ENCODE data around the gene HSDL2. TPM values are rescaled to one million over a fixed set of nuclear protein-coding genes. Genes with fewer than 3 reads are reported as not detected.
"Not testable (repeated sequence)": the region's sequence is repeated elsewhere in the genome, so short reads cannot be mapped to it uniquely, and the experiment has no call there.

The HSDL2 gene
- total and polyA plus RNA-seq, 11 donors, result 54.0 to 241 (median 147) TPM

DNA sequence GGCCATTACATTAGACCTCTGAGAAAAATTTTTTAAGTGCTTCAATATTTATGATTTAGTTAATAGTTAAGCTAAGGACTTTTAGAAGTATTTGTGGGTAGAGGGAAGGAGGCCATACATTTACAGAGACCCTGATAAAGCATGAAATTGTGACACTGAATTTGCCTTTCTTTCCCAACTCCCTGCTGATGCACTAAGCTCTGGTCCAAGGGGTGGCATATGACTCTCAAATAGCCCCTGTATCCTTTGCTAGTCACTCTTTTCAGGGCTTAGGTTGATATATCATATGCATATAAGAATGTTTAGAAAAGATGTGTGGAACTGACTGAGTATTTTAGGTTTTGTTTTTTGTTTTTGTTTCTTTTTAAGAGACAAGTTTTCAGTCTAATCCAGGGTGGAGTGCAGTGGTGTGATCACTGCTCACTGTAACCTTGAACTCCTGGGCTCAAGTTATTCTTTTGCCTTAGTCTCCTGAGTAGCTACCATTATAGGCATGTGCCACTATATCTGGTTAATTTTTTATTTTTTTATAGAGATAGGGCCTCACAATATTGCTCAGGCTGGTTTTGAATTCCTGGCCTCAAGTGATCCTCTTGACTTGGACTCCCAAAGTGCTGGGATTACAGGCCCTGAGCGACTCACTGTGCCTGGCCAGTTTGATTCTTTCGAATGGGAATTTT is 127.2 kb downstream of the HSDL2 start:
- no peak for TF ChIP-seq POLR2A (IDR thresholded peaks at IDR 0.05)
- TF ChIP-seq, protein P1, sequence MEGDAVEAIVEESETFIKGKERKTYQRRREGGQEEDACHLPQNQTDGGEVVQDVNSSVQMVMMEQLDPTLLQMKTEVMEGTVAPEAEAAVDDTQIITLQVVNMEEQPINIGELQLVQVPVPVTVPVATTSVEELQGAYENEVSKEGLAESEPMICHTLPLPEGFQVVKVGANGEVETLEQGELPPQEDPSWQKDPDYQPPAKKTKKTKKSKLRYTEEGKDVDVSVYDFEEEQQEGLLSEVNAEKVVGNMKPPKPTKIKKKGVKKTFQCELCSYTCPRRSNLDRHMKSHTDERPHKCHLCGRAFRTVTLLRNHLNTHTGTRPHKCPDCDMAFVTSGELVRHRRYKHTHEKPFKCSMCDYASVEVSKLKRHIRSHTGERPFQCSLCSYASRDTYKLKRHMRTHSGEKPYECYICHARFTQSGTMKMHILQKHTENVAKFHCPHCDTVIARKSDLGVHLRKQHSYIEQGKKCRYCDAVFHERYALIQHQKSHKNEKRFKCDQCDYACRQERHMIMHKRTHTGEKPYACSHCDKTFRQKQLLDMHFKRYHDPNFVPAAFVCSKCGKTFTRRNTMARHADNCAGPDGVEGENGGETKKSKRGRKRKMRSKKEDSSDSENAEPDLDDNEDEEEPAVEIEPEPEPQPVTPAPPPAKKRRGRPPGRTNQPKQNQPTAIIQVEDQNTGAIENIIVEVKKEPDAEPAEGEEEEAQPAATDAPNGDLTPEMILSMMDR (IDR thresholded peaks at IDR 0.05), result no peak
- H3K36me3 ChIP-seq, result no peaks in the 10 kb centered on the region
- H3K4me3 ChIP-seq, result no peak overlapping the region
- intact Hi-C loops (cut with DNase I), result no loop called here
- DNase-seq (no peak), ATAC-seq (no peak)
- 94 to 98% (median 96%) methylated on average over 2 of the region's 2 CpGs for WGBS, 4 donors
- no peaks in the 10 kb centered on the region for H3K27me3 ChIP-seq
- no peak overlapping the region for H3K27ac ChIP-seq
- H3K4me1 ChIP-seq, result peaks cover 0 to 6% (median 0%) of the 10 kb centered on the region in 12 donors
- no peaks in the 10 kb centered on the region for H3K9me3 ChIP-seq

DNA sequence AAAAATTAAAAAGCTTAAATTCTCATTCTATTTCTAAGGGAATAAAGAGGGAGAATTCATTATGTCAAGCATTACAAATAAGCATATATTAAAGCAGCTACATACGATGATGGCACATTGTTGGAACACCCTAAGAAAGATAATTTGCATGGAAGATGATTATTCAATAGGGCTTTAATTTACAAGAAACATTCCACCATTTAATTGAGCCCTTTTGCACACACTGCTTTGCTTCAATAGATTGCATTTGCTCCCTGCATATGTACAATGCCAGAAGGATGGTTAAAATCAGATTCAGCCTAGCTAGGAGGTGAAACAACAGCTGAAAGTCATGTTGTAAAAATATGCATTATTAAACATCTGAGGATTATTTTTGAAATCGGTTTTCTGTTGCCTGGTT is 128.5 kb downstream of the HSDL2 start:
- Histone ChIP-seq H3K4me3 (no peak overlapping the region), H3K36me3 (no peaks in the 10 kb centered on the region), H3K27ac (no peak overlapping the region), H3K9me3 (no peaks in the 10 kb centered on the region), H3K4me1 (peaks cover 0 to 5% (median 0%) of the 10 kb centered on the region in 12 donors), H3K27me3 (no peaks in the 10 kb centered on the region)
- DNase-seq (no peak), ATAC-seq (no peak)
- intact Hi-C loops (cut with DNase I), result no loop called here
- no peak for TF ChIP-seq POLR2A (IDR thresholded peaks at IDR 0.05)
- TF ChIP-seq, protein P1 (IDR thresholded peaks at IDR 0.05), result no peak
- WGBS, 4 donors, result 77 to 88% (median 86%) methylated on average over 2 of the region's 2 CpGs

DNA sequence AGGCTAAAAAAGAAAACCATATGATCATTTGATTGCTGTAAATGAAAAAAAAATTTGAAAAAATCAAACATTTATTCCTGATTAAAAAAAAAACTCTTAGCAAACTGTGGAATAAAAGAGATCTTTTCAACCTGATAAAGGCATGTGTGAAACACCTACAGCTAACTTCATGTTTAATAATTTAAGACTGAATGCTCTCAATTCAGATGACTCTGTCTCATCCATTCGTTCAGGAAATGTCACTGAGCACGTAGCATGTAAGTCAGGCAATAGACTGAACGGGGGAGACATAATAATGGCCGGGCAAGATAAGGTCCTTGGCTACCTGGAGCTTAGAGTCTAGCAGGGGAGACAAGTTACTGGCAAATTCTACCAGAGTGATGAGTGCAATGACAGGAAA is 132.5 kb downstream of the HSDL2 start:
- H3K4me1 ChIP-seq; DNase-seq; ATAC-seq; H3K4me3 ChIP-seq; H3K9me3 ChIP-seq; H3K27ac ChIP-seq; intact Hi-C loops (cut with DNase I); H3K36me3 ChIP-seq; H3K27me3 ChIP-seq: not testable (repeated sequence)
- 65 to 74% (median 69%) methylated on average over 3 to 4 of the region's 4 CpGs for WGBS, 4 donors

DNA sequence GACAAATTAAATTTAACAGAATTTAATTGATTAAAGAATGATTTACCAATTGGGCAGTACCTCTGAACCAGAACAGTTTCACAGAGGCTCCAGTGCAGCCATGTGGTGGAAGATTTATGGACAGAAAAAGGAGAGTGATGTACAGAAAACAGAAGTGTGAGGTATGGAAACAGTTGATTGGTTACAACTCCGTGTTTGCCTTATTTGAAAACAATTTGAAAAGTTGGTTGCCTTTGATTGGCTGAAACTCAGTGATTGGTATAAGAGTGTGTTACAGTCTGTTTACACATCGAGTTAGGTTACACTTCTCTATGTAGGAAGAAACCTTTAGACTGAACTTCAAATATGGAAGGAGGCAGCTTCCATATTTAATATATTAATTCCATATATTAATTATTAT is 136.9 kb downstream of the HSDL2 start:
- Histone ChIP-seq H3K27ac (no peak overlapping the region), H3K36me3 (no peaks in the 10 kb centered on the region), H3K4me3 (no peak overlapping the region), H3K4me1 (peaks cover 0 to 10% (median 0%) of the 10 kb centered on the region in 12 donors), H3K9me3 (no peaks in the 10 kb centered on the region), H3K27me3 (no peaks in the 10 kb centered on the region)
- ATAC-seq, result no peak
- DNase-seq, result no peak
- TF ChIP-seq, protein P1 (IDR thresholded peaks at IDR 0.05), result no peak
- no peak for TF ChIP-seq POLR2A (IDR thresholded peaks at IDR 0.05)
- WGBS, 4 donors, result 89 to 94% (median 91%) methylated on average over 2 of the region's 2 CpGs
- intact Hi-C loops (cut with DNase I), result no loop called here

DNA sequence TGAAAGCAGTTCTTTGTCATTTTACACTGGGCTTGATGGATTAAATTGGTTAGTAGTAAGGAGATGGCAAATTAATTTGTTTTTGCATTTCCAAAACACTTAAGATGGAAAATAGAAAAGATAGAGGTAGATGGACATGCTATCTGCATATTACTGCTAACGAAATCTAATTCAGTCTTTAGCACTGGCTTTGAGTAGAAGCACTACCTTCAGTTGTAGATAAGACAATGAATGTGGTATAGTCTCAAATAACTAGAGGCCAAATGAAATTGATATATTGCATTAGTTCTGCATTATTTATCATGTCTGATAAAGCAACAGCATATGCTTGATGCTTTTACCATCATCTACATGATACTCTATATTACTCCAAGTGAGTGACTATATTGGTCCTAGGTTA is 140.2 kb downstream of the HSDL2 start:
- Histone ChIP-seq H3K27me3 (no peaks in the 10 kb centered on the region), H3K36me3 (no peaks in the 10 kb centered on the region), H3K27ac (no peak overlapping the region), H3K4me1 (peaks cover 0 to 10% (median 0%) of the 10 kb centered on the region in 12 donors), H3K9me3 (no peaks in the 10 kb centered on the region), H3K4me3 (no peak overlapping the region)
- intact Hi-C loops (cut with DNase I), result no loop called here
- WGBS, 4 donors, result 80 to 89% (median 81%) methylated on average over 1 of the region's 1 CpG
- DNase-seq (no peak), ATAC-seq (no peak)
- TF ChIP-seq, protein P1 (IDR thresholded peaks at IDR 0.05), result no peak
- TF ChIP-seq POLR2A (IDR thresholded peaks at IDR 0.05), result no peak

Measured in heart left ventricle (tissue), 16 donors.